HEK293 (cell line): ENCODE data around the gene MVB12B.
A peak's percentile ranks its signal among the peaks of the same experiment; 100 is the strongest.

Source experiments
- CTCF ChIA-PET: fragments of 350-600 bp; formaldehyde crosslinking; extraction: SDS; loops from one replicate; lab custom pipeline; 2021; ENCODE audit warnings: antibody characterized with exemption; lab: Yijun Ruan, JAX
- POLR2A ChIA-PET: fragments of 300-600 bp; formaldehyde crosslinking; extraction: SDS; loops from one replicate; lab custom pipeline; 2020; ENCODE audit warnings: antibody characterized with exemption, inconsistent platforms; lab: Yijun Ruan, JAX
- H3K27ac ChIP-seq: fragments of 200-500 bp; sonication (Bioruptor generic); 2 replicates; pipeline ENCODE4 v1.5.1; 2014; ENCODE audit warnings: low read depth, low read length, control low read depth, inconsistent platforms; ENCODE audit errors: extremely low read depth
- H3K36me3 ChIP-seq, 2 experiments: fragments of 200-500 bp in 1 of 2; sonication (Bioruptor generic) in 1 of 2; 1 replicate in 1 of 2; 2 replicates in 1 of 2; pipeline ENCODE4 v1.5.1; 2014 to 2017; ENCODE audit warnings: inconsistent platforms in 2 of 2, low read length in 2 of 2; ENCODE audit not compliant: control insufficient read depth in 2 of 2, insufficient read depth in 1 of 2
- H3K4me1 ChIP-seq: fragments of 200-500 bp; sonication (Bioruptor generic); 2 replicates; pipeline ENCODE4 v1.5.1; 2014; ENCODE audit warnings: mild to moderate bottlenecking, low read length, inconsistent platforms; ENCODE audit not compliant: control insufficient read depth, insufficient read depth
- H3K4me3 ChIP-seq: 2 replicates; pipeline ENCODE4 v1.5.1; 2011; ENCODE audit warnings: low read depth, mild to moderate bottlenecking, control low read depth, low read length, moderate library complexity
- H3K9me3 ChIP-seq: fragments of 200-500 bp; sonication (Bioruptor generic); 2 replicates; pipeline ENCODE4 v1.5.1; 2014; ENCODE audit warnings: low read depth, low read length, inconsistent platforms; ENCODE audit not compliant: control insufficient read depth, insufficient read depth
- GFI1B ChIP-seq: fragments of 450-650 bp; formaldehyde crosslinking; IDR thresholded peaks from 2 replicates; pipeline ENCODE4 v1.5.1; 2016; ENCODE audit warnings: missing biosample characterization, missing genetic modification characterization
- HOXC10 ChIP-seq: sonication (generic); formaldehyde crosslinking; IDR thresholded peaks from 2 replicates; pipeline ENCODE4 v1.8.1; 2023; ENCODE audit warnings: mild to moderate bottlenecking, missing genetic modification reagents
- INSM2 ChIP-seq: fragments of 450-650 bp; formaldehyde crosslinking; IDR thresholded peaks from 2 replicates; pipeline ENCODE4 v1.5.1; 2016; ENCODE audit warnings: missing biosample characterization, missing genetic modification characterization
- KLF1 ChIP-seq: fragments of 450-650 bp; formaldehyde crosslinking; IDR thresholded peaks from 2 replicates; pipeline ENCODE4 v1.5.1; 2016; ENCODE audit warnings: missing biosample characterization, missing genetic modification characterization
- SETDB1 ChIP-seq: IDR thresholded peaks from one replicate; pipeline ENCODE4 v1.6.1; 2017; ENCODE audit warnings: mild to moderate bottlenecking, low read length, moderate library complexity, mixed read lengths; ENCODE audit not compliant: insufficient read length
- ZBTB20 ChIP-seq: fragments of 450-650 bp; formaldehyde crosslinking; IDR thresholded peaks from 2 replicates; pipeline ENCODE4 v1.5.1; 2016; ENCODE audit warnings: missing biosample characterization, missing genetic modification characterization
- ZBTB26 ChIP-seq: fragments of 450-650 bp; formaldehyde crosslinking; optimal IDR thresholded peaks from 2 replicates; pipeline ENCODE3; 2016; ENCODE audit warnings: missing biosample characterization, mild to moderate bottlenecking, missing genetic modification characterization
- ZFHX2 ChIP-seq: fragments of 450-650 bp; formaldehyde crosslinking; conservative IDR thresholded peaks from 2 replicates; pipeline ENCODE4 v1.5.1; 2016; ENCODE audit warnings: missing biosample characterization, missing genetic modification characterization
- ZNF19 ChIP-seq: fragments of 450-650 bp; formaldehyde crosslinking; IDR thresholded peaks from 2 replicates; pipeline ENCODE4; 2016; ENCODE audit warnings: missing biosample characterization, missing genetic modification characterization, low read depth
- ZNF248 ChIP-seq: fragments of 450-650 bp; formaldehyde crosslinking; IDR thresholded peaks from 2 replicates; pipeline ENCODE4 v1.5.1; 2017; ENCODE audit warnings: missing biosample characterization, missing genetic modification characterization
- ZNF280D ChIP-seq: fragments of 450-650 bp; formaldehyde crosslinking; IDR thresholded peaks from 2 replicates; pipeline ENCODE4 v1.5.1; 2016; ENCODE audit warnings: missing biosample characterization, missing genetic modification characterization
- ZNF302 ChIP-seq: fragments of 450-650 bp; formaldehyde crosslinking; IDR thresholded peaks from 2 replicates; pipeline ENCODE4 v1.5.1; 2016; ENCODE audit warnings: missing biosample characterization, missing genetic modification characterization, low read depth
- ZNF555 ChIP-seq: fragments of 450-650 bp; formaldehyde crosslinking; conservative IDR thresholded peaks from 2 replicates; pipeline ENCODE4 v1.5.1; 2017; ENCODE audit warnings: missing biosample characterization, mild to moderate bottlenecking, missing genetic modification characterization, inconsistent platforms
- ZNF623 ChIP-seq: fragments of 450-650 bp; formaldehyde crosslinking; IDR thresholded peaks from 2 replicates; pipeline ENCODE4 v1.5.1; 2016; ENCODE audit warnings: missing biosample characterization, missing genetic modification characterization
- ZNF670 ChIP-seq: fragments of 450-650 bp; formaldehyde crosslinking; IDR thresholded peaks from 2 replicates; pipeline ENCODE4 v1.5.1; 2016; ENCODE audit warnings: missing biosample characterization, missing genetic modification characterization, low read depth
- ZNF76 ChIP-seq: fragments of 450-650 bp; formaldehyde crosslinking; IDR thresholded peaks from 2 replicates; pipeline ENCODE4; 2016; ENCODE audit warnings: low read depth, missing biosample characterization, missing genetic modification characterization, borderline replicate concordance
- ZSCAN18 ChIP-seq: fragments of 450-650 bp; formaldehyde crosslinking; IDR thresholded peaks from 2 replicates; pipeline ENCODE4 v1.5.1; 2016; ENCODE audit warnings: missing biosample characterization, missing genetic modification characterization
- ZSCAN4 ChIP-seq: fragments of 450-650 bp; formaldehyde crosslinking; IDR thresholded peaks from 2 replicates; pipeline ENCODE4 v1.5.1; 2017; ENCODE audit warnings: missing biosample characterization, missing genetic modification characterization

MVB12B gene

GRCh38 chr9:126290871-126291270 is 35.8 kb upstream of the MVB12B start:
- no peaks in the 10 kb centered on the region for H3K4me1 ChIP-seq
- H3K27ac ChIP-seq = no peak overlapping the region
- ChIA-PET CTCF (interaction anchor here (0.7 to 1.1 kb wide), 4 partner anchors 11 to 861 kb away, joined by 3 to 5 read pairs (median 3); no protein-coding TSS in a partner anchor), POLR2A (no interaction called here)
- no peaks in the 10 kb centered on the region for H3K9me3 ChIP-seq
- no peak overlapping the region for H3K4me3 ChIP-seq
- no peaks in the 10 kb centered on the region for H3K36me3 ChIP-seq
- TF ChIP-seq ZBTB20 (tag by site-specific recombination) = peak; percentile 44; the same call in 1 of the 2 replicates
- no peak for TF ChIP-seq ZBTB26

GRCh38 chr9:126291925-126292324 is 34.7 kb upstream of the MVB12B start:
- TF ChIP-seq ZNF623 (peak; percentile 77), ZNF248 (tag by site-specific recombination) (no peak), ZNF76 (tag by site-specific recombination) (no peak)
- ChIA-PET CTCF (interaction anchor here (0.7 to 1.1 kb wide), 3 partner anchors 16 to 71 kb away, joined by 3 to 4 read pairs (median 3); no protein-coding TSS in a partner anchor), POLR2A (no interaction called here)
- Histone ChIP-seq H3K4me3 (no peak overlapping the region), H3K4me1 (no peaks in the 10 kb centered on the region), H3K9me3 (no peaks in the 10 kb centered on the region), H3K36me3 (no peaks in the 10 kb centered on the region), H3K27ac (no peak overlapping the region)

- H3K4me3 ChIP-seq = no peak overlapping the region
- H3K9me3 ChIP-seq = no peaks in the 10 kb centered on the region
- H3K4me1 ChIP-seq = no peaks in the 10 kb centered on the region
- no peak overlapping the region for H3K27ac ChIP-seq
- no peaks in the 10 kb centered on the region for H3K36me3 ChIP-seq
- ChIA-PET POLR2A (no interaction called here), CTCF (interaction anchor here (0.5 to 1.5 kb wide), 7 partner anchors 25 to 885 kb away, joined by 3 to 5 read pairs (median 3); no protein-coding TSS in a partner anchor)
- TF ChIP-seq ZSCAN18 = no peak
- no peak for TF ChIP-seq ZNF280D (tag by site-specific recombination)
- TF ChIP-seq INSM2 (tag by site-specific recombination) = no peak
- no peak for TF ChIP-seq ZNF19 (tag by site-specific recombination)
- no peak for TF ChIP-seq GFI1B (tag by site-specific recombination)
- TF ChIP-seq ZBTB26 = no peak
- TF ChIP-seq ZNF302 (tag by site-specific recombination) = no peak
- TF ChIP-seq ZNF555 (tag by site-specific recombination) = no peak
- no peak for TF ChIP-seq ZSCAN4
- no peak for TF ChIP-seq SETDB1
- TF ChIP-seq ZFHX2 (tag by site-specific recombination) = no peak
- TF ChIP-seq ZNF670 = no peak
- TF ChIP-seq KLF1 (tag by site-specific recombination) = no peak
- no peak for TF ChIP-seq ZNF623
- no peak for TF ChIP-seq HOXC10 (CRISPR knock-in tag)
These were observed 33.7 kb upstream of the MVB12B start for GRCh38 chr9:126292736-126293521.
